Neural cell (in vitro differentiated cells): Measurements from ENCODE around the gene MYMK. TPM values are rescaled to one million over a fixed set of nuclear protein-coding genes. Genes with fewer than 3 reads are reported as not detected.

Experiments
- H2AFZ ChIP-seq: fragments of 200-600, 300-800 bp; sonication (generic), shearing (Covaris generic); 2 replicates; pipeline ENCODE4 v1.6.0; 2014; ENCODE audit warnings: low read depth, mild to moderate bottlenecking, antibody characterized with exemption, low read length, moderate library complexity
- H3F3A ChIP-seq: fragments of 200-600 bp; shearing (Covaris generic); 2 replicates; pipeline ENCODE4 v1.6.1; 2016; ENCODE audit warnings: mild to moderate bottlenecking, moderate library complexity, mixed read lengths, antibody characterized with exemption, low read length; ENCODE audit not compliant: insufficient read depth, poor library complexity, severe bottlenecking
- H3K27ac ChIP-seq: fragments of 200-600, 300-800 bp; sonication (generic), shearing (Covaris generic); 2 replicates; pipeline ENCODE4 v1.5.1; 2014; ENCODE audit warnings: mild to moderate bottlenecking, low read length, moderate library complexity
- H3K27me3 ChIP-seq: fragments of 300-800, 200-600 bp; sonication (generic), shearing (Covaris generic); 2 replicates; pipeline ENCODE4 v1.6.0; 2014; ENCODE audit warnings: mild to moderate bottlenecking, low read depth, low read length, moderate library complexity; ENCODE audit not compliant: insufficient read depth
- H3K36me3 ChIP-seq: fragments of 300-800, 200-600 bp; sonication (generic), shearing (Covaris generic); 2 replicates; pipeline ENCODE4 v1.5.1; 2014; ENCODE audit warnings: mild to moderate bottlenecking, antibody characterized with exemption, low read length, moderate library complexity; ENCODE audit not compliant: insufficient read depth
- H3K4me2 ChIP-seq: fragments of 300-800, 200-600 bp; sonication (generic), shearing (Covaris generic); 2 replicates; pipeline ENCODE4 v1.6.0; 2014; ENCODE audit warnings: mild to moderate bottlenecking, low read length
- H3K4me3 ChIP-seq: fragments of 300-800, 200-600 bp; sonication (generic), shearing (Covaris generic); 2 replicates; pipeline ENCODE4 v1.5.1; 2014; ENCODE audit warnings: mild to moderate bottlenecking, low read length, moderate library complexity
- H3K79me2 ChIP-seq: fragments of 200-600 bp; shearing (Covaris generic); replicated peaks from 2 replicates; pipeline ENCODE4 v1.6.0; 2014; ENCODE audit warnings: mild to moderate bottlenecking, low read length, moderate library complexity; ENCODE audit not compliant: insufficient read depth
- H3K9ac ChIP-seq: fragments of 300-800, 200-600 bp; sonication (generic), shearing (Covaris generic); 2 replicates; pipeline ENCODE4 v1.6.1; 2016; ENCODE audit warnings: mild to moderate bottlenecking, low read length, mixed read lengths
- H3K9me2 ChIP-seq: fragments of 200-600 bp; shearing (Covaris generic); 2 replicates; pipeline ENCODE4 v1.6.1; 2016; ENCODE audit warnings: mild to moderate bottlenecking, low read length, mixed read lengths; ENCODE audit not compliant: insufficient read depth
- H3K9me3 ChIP-seq: fragments of 200-600, 300-800 bp; sonication (generic), shearing (Covaris generic); 2 replicates; pipeline ENCODE4 v1.6.1; 2016; ENCODE audit warnings: mild to moderate bottlenecking, mixed run types, low read length, moderate library complexity, mixed read lengths
- H4K20me1 ChIP-seq: fragments of 200-600 bp; shearing (Covaris generic); 2 replicates; pipeline ENCODE4 v1.6.1; 2016; ENCODE audit warnings: mild to moderate bottlenecking, mixed run types; ENCODE audit not compliant: insufficient read depth
- CTCF ChIP-seq: fragments of 450-650 bp; IDR thresholded peaks from 2 replicates; pipeline ENCODE4 v1.5.1; 2014; ENCODE audit warnings: antibody characterized with exemption, mild to moderate bottlenecking, moderate library complexity; ENCODE audit not compliant: poor library complexity, severe bottlenecking
- EP300 ChIP-seq: fragments of 450-650 bp; conservative IDR thresholded peaks from 2 replicates; pipeline ENCODE4 v1.6.1; 2014; ENCODE audit warnings: antibody characterized with exemption, mild to moderate bottlenecking, moderate library complexity; ENCODE audit not compliant: poor library complexity, severe bottlenecking
- EZH2 ChIP-seq: fragments of 200-600, 300-800 bp; shearing (Covaris generic), sonication (generic); IDR thresholded peaks from 2 replicates; pipeline ENCODE4 v1.6.1; 2014; ENCODE audit warnings: antibody characterized with exemption, low read length, borderline replicate concordance, mild to moderate bottlenecking; ENCODE audit not compliant: insufficient read depth, poor library complexity, severe bottlenecking
- MXI1 ChIP-seq: fragments of 450-650 bp; conservative IDR thresholded peaks from 2 replicates; pipeline ENCODE4 v1.6.1; 2014; ENCODE audit warnings: antibody characterized with exemption, mild to moderate bottlenecking; ENCODE audit not compliant: poor library complexity, severe bottlenecking
- POLR2AphosphoS5 ChIP-seq: IDR thresholded peaks from 2 replicates; pipeline ENCODE4 v1.6.1; 2012
- RAD21 ChIP-seq: fragments of 450-650 bp; conservative IDR thresholded peaks from 2 replicates; pipeline ENCODE4 v1.6.1; 2014; ENCODE audit warnings: antibody characterized with exemption, mild to moderate bottlenecking, moderate library complexity
- REST ChIP-seq: IDR thresholded peaks from 2 replicates; pipeline ENCODE4 v1.6.1; 2012; ENCODE audit warnings: borderline replicate concordance
- SMC3 ChIP-seq: fragments of 450-650 bp; conservative IDR thresholded peaks from 2 replicates; pipeline ENCODE4 v1.6.1; 2014; ENCODE audit warnings: antibody characterized with exemption, mild to moderate bottlenecking, moderate library complexity; ENCODE audit not compliant: poor library complexity
- TAF1 ChIP-seq: IDR thresholded peaks from 2 replicates; pipeline ENCODE4 v1.6.1; 2012; ENCODE audit warnings: low read depth
- polyA plus RNA-seq: library from polyadenylated mRNA; depleted of rRNA; stranded (reverse); fragments of >200 nt; gene quantifications from 2 replicates; pipeline ENCODE4 v1.2.3, GENCODE V29; 2014

MYMK gene
- polyA plus RNA-seq, 1 donor from 2014 or later: not detected

- H3K9ac ChIP-seq: no peak overlapping the region
- no peaks in the 10 kb centered on the region for H3K9me2 ChIP-seq
- H3K4me2 ChIP-seq: no peak overlapping the region
- H4K20me1 ChIP-seq: no peaks in the 10 kb centered on the region
- H3K36me3 ChIP-seq: no peaks in the 10 kb centered on the region
- H3F3A ChIP-seq: no peaks in the 10 kb centered on the region
- no peaks in the 10 kb centered on the region for H3K79me2 ChIP-seq
- TF ChIP-seq CTCF (no peak), TAF1 (no peak), POLR2AphosphoS5 (no peak), SMC3 (no peak), REST (no peak), RAD21 (no peak), MXI1 (no peak), EZH2 (no peak), EP300 (no peak)
- H3K9me3 ChIP-seq: no peaks in the 10 kb centered on the region
- no peak overlapping the region for H2AFZ ChIP-seq
- H3K27ac ChIP-seq: no peak overlapping the region
- H3K4me3 ChIP-seq: no peak overlapping the region
- no peaks in the 10 kb centered on the region for H3K27me3 ChIP-seq
These were observed 49.9 kb downstream of the MYMK start for GRCh38 chr9:133474853-133475252.

GRCh38 chr9:133474215-133474614 is 50.5 kb downstream of the MYMK start:
- no peaks in the 10 kb centered on the region for H3F3A ChIP-seq
- no peak for TF ChIP-seq TAF1
- TF ChIP-seq POLR2AphosphoS5: no peak
- no peak for TF ChIP-seq EZH2
- no peak for TF ChIP-seq MXI1
- TF ChIP-seq EP300: no peak
- TF ChIP-seq SMC3: no peak
- TF ChIP-seq CTCF: no peak
- TF ChIP-seq RAD21: no peak
- H3K79me2 ChIP-seq: no peaks in the 10 kb centered on the region
- H3K4me3 ChIP-seq: no peak overlapping the region
- no peaks in the 10 kb centered on the region for H3K36me3 ChIP-seq
- H3K9me2 ChIP-seq: no peaks in the 10 kb centered on the region
- H3K9me3 ChIP-seq: no peaks in the 10 kb centered on the region
- no peaks in the 10 kb centered on the region for H4K20me1 ChIP-seq
- H3K4me2 ChIP-seq: no peak overlapping the region
- H2AFZ ChIP-seq: no peak overlapping the region
- H3K27me3 ChIP-seq: no peaks in the 10 kb centered on the region
- H3K9ac ChIP-seq: no peak overlapping the region
- H3K27ac ChIP-seq: no peak overlapping the region
